ENCODE results near the gene KIAA0232. TPM values are rescaled to one million over a fixed set of nuclear protein-coding genes. Genes with fewer than 3 reads are reported as not detected.
A peak's percentile ranks its signal among the peaks of the same experiment; 100 is the strongest.

Gene KIAA0232
- total and polyA plus RNA-seq, 10 of the 15 experiments (the other 5 are each of a cell fraction or from before 2014, with no cell fraction given): 2.8 to 15.1 (median 10.8) TPM

DNA sequence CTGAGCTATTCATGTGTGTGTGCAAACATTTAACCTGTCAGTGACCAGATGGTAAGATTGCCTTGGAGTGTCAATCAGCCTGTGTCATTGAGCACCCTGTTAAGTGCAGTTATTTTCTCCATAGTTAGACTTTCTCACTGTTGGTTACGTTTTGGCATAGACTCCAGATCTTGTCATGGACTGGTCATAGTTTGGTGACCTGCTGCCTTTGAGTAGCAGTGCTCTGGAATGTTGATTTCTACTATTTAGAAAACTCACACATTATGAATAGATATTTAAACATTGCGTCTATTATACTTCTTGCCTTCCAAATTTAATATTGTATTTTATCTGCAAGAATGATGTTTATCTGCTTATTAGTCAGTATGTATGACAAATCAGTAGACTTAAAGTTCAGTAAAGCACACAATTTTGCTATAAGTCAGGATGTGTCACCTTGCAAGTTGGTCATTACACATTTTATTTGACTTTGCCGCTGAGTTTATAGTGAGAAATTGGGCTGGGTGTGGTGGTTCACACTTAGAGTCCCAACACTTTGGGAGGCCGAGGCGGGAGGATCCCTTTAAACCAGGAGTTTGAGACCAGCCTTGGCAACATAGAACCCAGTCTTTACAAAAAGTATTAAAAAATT, 42.4 kb downstream of the KIAA0232 start:
- DNase-seq (ENCODE audit: low read depth, low spot score): no peak
- H3K36me3 ChIP-seq (ENCODE audit: control insufficient read depth in 2 of 2, insufficient read depth in 2 of 2, low read length in 1 of 2): peaks cover 7 to 8% of the 10 kb centered on the region in 2 experiments; a peak in 3 of 4 replicates
- POLR2A ChIA-PET: interaction anchor here (1.4 kb wide), 1 partner anchor 13 kb away, joined by 4 read pairs; no protein-coding TSS in a partner anchor
- RAD21 ChIA-PET (ENCODE audit: unreplicated experiment): interaction anchor here (1.5 to 2.0 kb wide), 2 partner anchors 22 to 41 kb away, joined by 4 read pairs; no protein-coding TSS in a partner anchor
- SMC1A ChIA-PET (ENCODE audit: uncharacterized antibody, unreplicated experiment): interaction anchor here (1.0 to 1.4 kb wide), 2 partner anchors 16 to 48 kb away, joined by 3 to 11 read pairs; no protein-coding TSS in a partner anchor
- H3K4me3 ChIP-seq: no peak overlapping the region
- intact Hi-C loops (cut with micrococcal nuclease; ENCODE audit: unreplicated experiment) (no loop called here), in situ Hi-C loops (cut with MboI) (no loop called here)
- H3K79me2 ChIP-seq (ENCODE audit: control insufficient read depth, insufficient read depth, low read length): peaks cover 2% of the 10 kb centered on the region
- no peak overlapping the region for H2AFZ ChIP-seq (ENCODE audit: control insufficient read depth, low read depth, low read length)
- FAIRE-seq: no peak
- TF ChIP-seq NRF1 (conservative IDR thresholded peaks at IDR 0.05; ENCODE audit: low read depth, low read length): no peak
- TF ChIP-seq ASH2L (IDR thresholded peaks at IDR 0.05; ENCODE audit: borderline replicate concordance, low read depth): no peak
- no peak for TF ChIP-seq MXI1 (IDR thresholded peaks at IDR 0.05; ENCODE audit: low read depth, low read length)
- TF ChIP-seq, protein P1, sequence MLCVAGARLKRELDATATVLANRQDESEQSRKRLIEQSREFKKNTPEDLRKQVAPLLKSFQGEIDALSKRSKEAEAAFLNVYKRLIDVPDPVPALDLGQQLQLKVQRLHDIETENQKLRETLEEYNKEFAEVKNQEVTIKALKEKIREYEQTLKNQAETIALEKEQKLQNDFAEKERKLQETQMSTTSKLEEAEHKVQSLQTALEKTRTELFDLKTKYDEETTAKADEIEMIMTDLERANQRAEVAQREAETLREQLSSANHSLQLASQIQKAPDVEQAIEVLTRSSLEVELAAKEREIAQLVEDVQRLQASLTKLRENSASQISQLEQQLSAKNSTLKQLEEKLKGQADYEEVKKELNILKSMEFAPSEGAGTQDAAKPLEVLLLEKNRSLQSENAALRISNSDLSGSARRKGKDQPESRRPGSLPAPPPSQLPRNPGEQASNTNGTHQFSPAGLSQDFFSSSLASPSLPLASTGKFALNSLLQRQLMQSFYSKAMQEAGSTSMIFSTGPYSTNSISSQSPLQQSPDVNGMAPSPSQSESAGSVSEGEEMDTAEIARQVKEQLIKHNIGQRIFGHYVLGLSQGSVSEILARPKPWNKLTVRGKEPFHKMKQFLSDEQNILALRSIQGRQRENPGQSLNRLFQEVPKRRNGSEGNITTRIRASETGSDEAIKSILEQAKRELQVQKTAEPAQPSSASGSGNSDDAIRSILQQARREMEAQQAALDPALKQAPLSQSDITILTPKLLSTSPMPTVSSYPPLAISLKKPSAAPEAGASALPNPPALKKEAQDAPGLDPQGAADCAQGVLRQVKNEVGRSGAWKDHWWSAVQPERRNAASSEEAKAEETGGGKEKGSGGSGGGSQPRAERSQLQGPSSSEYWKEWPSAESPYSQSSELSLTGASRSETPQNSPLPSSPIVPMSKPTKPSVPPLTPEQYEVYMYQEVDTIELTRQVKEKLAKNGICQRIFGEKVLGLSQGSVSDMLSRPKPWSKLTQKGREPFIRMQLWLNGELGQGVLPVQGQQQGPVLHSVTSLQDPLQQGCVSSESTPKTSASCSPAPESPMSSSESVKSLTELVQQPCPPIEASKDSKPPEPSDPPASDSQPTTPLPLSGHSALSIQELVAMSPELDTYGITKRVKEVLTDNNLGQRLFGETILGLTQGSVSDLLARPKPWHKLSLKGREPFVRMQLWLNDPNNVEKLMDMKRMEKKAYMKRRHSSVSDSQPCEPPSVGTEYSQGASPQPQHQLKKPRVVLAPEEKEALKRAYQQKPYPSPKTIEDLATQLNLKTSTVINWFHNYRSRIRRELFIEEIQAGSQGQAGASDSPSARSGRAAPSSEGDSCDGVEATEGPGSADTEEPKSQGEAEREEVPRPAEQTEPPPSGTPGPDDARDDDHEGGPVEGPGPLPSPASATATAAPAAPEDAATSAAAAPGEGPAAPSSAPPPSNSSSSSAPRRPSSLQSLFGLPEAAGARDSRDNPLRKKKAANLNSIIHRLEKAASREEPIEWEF (IDR thresholded peaks at IDR 0.05; ENCODE audit: insufficient replicate concordance, low read depth, low read length): no peak
- no peak for TF ChIP-seq BHLHE40 (IDR thresholded peaks at IDR 0.05; ENCODE audit: borderline replicate concordance in 1 of 2, low read depth in 2 of 2, low read length in 1 of 2)
- TF ChIP-seq, protein P2, sequence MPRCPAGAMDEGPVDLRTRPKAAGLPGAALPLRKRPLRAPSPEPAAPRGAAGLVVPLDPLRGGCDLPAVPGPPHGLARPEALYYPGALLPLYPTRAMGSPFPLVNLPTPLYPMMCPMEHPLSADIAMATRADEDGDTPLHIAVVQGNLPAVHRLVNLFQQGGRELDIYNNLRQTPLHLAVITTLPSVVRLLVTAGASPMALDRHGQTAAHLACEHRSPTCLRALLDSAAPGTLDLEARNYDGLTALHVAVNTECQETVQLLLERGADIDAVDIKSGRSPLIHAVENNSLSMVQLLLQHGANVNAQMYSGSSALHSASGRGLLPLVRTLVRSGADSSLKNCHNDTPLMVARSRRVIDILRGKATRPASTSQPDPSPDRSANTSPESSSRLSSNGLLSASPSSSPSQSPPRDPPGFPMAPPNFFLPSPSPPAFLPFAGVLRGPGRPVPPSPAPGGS (IDR thresholded peaks at IDR 0.05; ENCODE audit: borderline replicate concordance, insufficient read depth, low read depth, low read length, poor library complexity, severe bottlenecking): peak; percentile 63
- TF ChIP-seq ZNF274 (IDR thresholded peaks at IDR 0.05; ENCODE audit: insufficient read depth, insufficient read length): no peak
- CTCF ChIA-PET: interaction anchor here (1.3 to 1.7 kb wide), 3 partner anchors 23 to 49 kb away, joined by 3 to 8 read pairs (median 4); no protein-coding TSS in a partner anchor
- H3K27me3 ChIP-seq (replicated peaks in 1 of 2; ENCODE audit: control insufficient read depth in 2 of 2, insufficient read depth in 2 of 2, low read length in 1 of 2): no peaks in the 10 kb centered on the region
- no peak overlapping the region for H3K9ac ChIP-seq (ENCODE audit: control insufficient read depth, insufficient read depth, low read length)
- no peak overlapping the region for H3K27ac ChIP-seq (ENCODE audit: control insufficient read depth, insufficient read depth)
- 0 out of 2 replicates have a peak, but pooled peaks cover 3% of the 10 kb centered on the region for H3K4me1 ChIP-seq (ENCODE audit: control insufficient read depth, insufficient read depth, low read length)
- BruUV-seq (replicated peaks): no TSS peak
- 97% methylated on average over 5 of the region's 5 CpGs for WGBS (ENCODE audit: insufficient coverage, insufficient replicate concordance, low lambda C conversion rate, missing lambda C conversion rate)
- peaks cover 6% of the 10 kb centered on the region; the same call in 2 of the 3 replicates for H3K9me3 ChIP-seq (replicated peaks; ENCODE audit: control insufficient read depth, insufficient read depth, low read length)
- no peak overlapping the region for H3K4me2 ChIP-seq (ENCODE audit: control insufficient read depth, insufficient read depth)
- H4K20me1 ChIP-seq (ENCODE audit: control insufficient read depth, insufficient read depth): no peaks in the 10 kb centered on the region
- no peak for ATAC-seq

All from GM12878 (cell line).